GM18868 (cell line): Measurements from ENCODE around the gene EXOC1.

Source experiments
- ATAC-seq: cut with Tn5 transposase; IDR thresholded peaks from one replicate; pipeline ENCODE4 v1.9.1; 2021; ENCODE audit warnings: mild to moderate bottlenecking, moderate library complexity; ENCODE audit not compliant: unreplicated experiment

Gene EXOC1

GRCh38 chr4:55947912-55948725 is 94.7 kb downstream of the EXOC1 start:
- ATAC-seq: peak; percentile 32

- ATAC-seq: peak; percentile 77
Observed at GRCh38 chr4:55948726-55949481, 95.5 kb downstream of the EXOC1 start, which contains the start of gene CEP135. CEP135 (plus strand) TSS chr4:55948945; CDS start chr4:55952131, 3,186 bp downstream.

- ATAC-seq: no peak
Observed at GRCh38 chr4:55949482-55949802, 96.0 kb downstream of the EXOC1 start.

- ATAC-seq: no peak
Observed at GRCh38 chr4:55951191-55951922, 97.9 kb downstream of the EXOC1 start.
